GM15510 (cell line): ENCODE results near the gene NCDN.

Source experiments
- POLR2A ChIP-seq: IDR thresholded peaks from 3 replicates; pipeline ENCODE4 v1.6.1; 2011; ENCODE audit warnings: borderline replicate concordance; ENCODE audit not compliant: insufficient read length; ENCODE audit errors: extremely low read depth

NCDN gene

DNA sequence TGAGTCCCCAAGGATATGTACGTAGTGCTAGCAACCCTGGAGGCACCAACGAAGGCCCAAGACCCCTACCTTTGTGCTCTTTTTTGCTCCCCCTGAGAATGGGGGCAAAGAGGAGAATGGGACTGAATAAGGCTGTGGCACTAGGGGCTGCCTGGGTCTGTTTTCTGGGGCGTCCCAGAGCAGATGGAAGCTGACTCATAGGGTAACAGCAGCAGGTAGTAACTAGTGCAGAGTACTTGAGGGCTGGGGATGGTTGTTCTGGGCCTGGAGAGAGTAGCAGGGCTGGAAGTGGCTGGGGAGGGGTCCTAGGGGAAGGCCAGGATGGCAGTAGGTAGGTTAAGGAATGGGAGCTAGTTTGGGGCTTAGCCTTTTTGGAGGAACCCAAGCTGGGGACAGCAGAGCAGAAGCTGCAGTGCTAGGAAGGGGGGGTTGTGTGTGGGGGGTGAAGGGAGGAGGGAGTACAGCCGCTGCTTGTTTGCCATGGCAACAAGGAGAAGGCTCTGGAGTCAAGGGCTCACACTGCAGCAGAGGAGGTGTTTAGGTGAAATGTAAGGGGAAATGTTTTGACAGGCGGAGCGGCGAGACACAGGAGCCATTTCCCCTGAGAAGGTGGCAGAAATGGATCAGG, 1.8 kb downstream of the NCDN start:
- no peak for TF ChIP-seq POLR2A

DNA sequence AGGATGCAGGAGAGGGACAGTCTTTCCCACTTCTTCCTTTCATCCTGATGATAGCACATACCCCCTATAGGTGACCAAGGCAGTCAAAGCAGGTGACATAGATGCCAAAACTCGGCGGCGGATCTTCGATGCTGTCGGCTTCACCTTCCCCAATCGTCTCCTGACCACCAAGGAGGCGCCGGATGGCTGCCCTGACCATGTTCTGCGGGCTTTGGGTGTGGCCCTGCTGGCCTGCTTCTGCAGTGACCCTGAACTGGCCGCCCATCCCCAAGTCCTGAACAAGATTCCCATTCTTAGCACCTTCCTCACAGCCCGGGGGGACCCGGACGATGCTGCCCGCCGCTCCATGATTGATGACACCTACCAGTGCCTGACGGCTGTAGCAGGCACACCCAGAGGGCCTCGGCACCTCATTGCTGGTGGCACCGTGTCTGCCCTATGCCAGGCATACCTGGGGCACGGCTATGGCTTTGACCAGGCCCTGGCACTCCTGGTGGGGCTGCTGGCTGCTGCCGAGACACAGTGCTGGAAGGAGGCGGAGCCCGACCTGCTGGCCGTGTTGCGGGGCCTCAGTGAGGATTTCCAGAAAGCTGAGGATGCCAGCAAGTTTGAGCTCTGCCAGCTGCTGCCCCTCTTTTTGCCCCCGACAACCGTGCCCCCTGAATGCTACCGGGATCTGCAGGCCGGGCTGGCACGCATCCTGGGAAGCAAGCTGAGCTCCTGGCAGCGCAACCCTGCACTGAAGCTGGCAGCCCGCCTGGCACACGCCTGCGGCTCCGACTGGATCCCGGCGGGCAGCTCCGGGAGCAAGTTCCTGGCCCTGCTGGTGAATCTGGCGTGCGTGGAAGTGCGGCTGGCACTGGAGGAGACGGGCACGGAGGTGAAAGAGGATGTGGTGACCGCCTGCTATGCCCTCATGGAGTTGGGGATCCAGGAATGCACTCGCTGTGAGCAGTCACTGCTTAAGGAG, 2.9 kb downstream of the NCDN start:
- TF ChIP-seq POLR2A, result no peak

DNA sequence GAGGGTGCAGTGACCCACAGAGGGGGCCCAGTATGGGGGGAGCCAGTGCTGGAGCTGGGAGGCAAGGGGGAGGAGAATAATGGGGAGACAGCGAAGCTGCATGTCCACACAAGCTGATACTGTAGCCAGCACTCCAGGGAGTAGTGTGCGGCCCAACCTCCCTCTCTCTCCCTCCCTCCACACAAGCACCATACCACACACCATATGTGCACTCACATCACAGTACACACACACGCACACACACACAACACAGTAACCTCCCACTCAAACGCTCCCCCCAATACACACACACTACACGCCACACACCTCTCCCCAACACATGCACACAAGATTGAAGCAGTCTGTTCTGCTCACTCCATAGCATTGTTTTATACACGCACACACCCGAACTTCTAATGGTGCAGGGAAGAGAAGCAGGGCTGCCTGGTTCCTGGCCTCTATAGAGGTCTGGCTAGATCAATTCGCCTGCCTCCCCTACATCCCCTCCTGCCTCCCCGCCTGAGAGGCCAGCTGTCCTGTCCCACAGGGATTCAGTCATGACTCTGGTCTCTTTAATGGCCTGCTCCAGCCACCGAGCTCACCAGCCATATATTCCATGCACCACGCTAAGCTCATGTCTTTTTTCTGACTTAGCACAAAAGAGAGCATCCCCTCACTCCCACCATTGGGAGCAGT, 3.8 kb downstream of the NCDN start:
- no peak for TF ChIP-seq POLR2A

DNA sequence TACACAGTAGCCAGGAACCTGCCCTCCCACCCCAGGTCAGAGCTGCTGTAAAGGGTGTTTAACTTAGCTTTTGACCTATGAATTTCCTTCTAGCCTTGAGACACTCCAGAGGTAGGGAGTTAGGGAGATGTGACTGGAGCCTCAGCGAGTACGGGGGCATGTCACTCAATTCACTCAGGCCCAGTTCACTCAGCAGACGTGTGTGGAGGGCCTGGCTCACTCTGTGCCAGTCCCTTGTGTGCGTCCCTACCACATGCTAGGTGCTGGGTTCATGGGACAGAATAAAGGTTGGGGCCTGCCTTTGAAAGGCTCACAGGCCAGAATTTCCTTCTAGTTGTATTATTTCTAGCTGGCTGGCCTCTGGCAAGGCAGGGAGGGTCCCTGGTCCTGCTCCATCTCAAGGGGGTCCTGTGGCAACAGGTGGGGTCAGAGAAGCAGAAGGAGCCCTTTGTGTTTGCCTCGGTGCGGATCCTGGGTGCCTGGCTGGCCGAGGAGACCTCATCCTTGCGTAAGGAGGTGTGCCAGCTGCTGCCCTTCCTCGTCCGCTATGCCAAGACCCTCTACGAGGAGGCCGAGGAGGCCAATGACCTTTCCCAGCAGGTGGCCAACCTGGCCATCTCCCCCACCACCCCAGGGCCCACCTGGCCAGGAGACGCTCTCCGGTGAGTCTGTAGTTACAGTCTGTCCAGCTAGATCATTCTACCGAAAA, 4.5 kb downstream of the NCDN start:
- no peak for TF ChIP-seq POLR2A

DNA sequence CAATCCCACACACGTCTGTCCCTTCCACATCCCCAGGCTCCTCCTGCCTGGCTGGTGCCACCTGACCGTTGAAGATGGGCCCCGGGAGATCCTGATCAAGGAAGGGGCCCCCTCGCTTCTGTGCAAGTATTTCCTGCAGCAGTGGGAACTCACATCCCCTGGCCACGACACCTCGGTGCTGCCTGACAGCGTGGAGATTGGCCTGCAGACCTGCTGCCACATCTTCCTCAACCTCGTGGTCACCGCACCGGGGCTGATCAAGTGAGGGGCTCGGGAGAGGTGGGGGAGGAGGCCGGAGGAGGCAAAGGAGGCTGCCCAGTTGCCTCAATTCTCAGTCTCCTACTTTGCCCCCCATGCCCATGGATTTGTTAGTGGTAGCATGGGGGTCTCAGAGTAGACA, 5.6 kb downstream of the NCDN start:
- no peak for TF ChIP-seq POLR2A

DNA sequence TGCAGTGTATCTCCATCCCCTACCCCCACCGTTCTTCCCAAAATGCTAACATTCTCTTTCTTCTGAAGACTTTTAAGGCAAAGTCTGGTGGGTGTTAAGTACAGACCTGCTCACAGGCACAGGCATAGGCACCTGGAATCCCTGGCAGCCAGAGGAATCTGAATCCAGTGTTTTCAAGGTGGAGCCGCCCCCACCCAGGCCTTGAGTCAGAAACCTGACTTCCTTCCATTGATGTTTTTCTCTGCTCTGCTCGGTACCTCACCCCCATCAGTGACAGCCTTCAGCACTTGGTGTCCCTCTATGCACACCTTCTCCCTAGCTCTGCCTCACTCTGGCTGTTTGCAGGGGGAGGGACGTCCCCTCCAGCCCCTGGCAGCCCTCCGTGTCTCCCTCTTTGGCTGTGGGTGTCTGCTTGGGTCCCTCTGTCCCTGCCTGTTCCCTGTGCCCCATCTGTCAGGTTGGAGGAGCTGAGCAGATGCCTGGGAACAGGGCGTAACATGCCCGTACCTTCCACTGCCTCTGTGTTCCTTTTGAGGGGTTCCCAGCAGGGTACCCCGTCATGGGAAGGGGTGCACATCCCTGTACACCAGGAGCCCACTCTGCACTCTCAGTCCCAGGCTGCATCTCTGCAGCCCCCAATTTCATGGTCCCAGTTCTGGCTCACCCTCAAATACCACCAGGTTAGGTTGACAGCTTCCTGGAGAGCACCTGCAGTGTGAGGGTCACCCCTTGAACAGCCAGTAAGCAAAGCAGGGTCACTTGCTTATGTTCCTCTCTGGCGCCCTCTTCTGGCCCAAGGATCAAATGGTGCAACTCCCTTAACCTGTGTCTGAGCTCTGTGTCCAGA, 6.7 kb downstream of the NCDN start:
- TF ChIP-seq POLR2A, result no peak

DNA sequence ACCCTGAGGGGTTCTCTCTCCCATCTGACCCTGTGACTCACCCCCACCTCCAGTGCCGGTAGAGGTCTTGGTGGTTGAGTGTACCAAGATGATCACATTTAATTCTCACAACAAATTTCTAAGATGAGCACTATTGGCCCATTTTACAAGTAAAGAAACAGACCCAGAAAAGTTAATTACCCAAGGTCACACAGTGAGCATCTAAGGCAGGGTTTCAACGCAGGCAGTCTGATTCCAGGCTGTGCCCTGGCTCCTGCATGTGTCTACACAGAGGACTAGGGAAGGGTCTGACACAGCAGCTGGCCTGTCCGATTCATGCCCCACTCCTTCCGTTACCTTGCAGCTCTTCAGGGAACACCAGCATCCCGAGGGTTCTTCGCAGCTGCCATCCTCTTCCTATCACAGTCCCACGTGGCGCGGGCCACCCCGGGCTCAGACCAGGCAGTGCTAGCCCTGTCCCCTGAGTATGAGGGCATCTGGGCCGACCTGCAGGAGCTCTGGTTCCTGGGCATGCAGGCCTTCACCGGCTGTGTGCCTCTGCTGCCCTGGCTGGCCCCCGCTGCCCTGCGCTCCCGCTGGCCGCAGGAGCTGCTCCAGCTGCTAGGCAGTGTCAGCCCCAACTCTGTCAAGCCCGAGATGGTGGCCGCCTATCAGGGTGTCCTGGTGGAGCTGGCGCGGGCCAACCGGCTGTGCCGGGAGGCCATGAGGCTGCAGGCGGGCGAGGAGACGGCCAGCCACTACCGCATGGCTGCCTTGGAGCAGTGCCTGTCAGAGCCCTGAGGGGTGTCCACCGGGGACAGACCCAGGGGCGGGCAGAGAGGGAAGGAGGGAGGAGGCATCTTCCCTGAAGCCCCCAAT, 7.5 kb downstream of the NCDN start:
- TF ChIP-seq POLR2A, result no peak

DNA sequence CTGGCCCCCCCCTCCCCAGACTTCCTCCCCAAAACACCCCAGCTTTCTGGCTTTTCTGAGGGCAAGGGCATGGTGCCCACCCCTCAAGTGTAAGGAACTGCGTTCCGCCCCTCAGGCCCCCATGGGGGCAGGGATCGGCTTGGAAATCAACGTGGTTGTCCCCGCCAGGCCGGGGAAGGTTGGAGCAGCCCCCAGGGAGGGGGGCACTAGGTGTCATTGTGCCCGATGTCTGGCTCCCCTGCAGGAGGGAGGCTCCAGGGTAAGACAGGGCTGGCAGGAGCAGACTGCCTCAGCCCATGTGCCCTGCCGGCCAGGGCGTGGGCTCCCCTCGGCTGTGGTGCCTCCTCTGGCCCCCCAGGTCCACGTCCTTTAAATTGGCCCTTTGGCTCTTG, 8.1 kb downstream of the NCDN start:
- no peak for TF ChIP-seq POLR2A

DNA sequence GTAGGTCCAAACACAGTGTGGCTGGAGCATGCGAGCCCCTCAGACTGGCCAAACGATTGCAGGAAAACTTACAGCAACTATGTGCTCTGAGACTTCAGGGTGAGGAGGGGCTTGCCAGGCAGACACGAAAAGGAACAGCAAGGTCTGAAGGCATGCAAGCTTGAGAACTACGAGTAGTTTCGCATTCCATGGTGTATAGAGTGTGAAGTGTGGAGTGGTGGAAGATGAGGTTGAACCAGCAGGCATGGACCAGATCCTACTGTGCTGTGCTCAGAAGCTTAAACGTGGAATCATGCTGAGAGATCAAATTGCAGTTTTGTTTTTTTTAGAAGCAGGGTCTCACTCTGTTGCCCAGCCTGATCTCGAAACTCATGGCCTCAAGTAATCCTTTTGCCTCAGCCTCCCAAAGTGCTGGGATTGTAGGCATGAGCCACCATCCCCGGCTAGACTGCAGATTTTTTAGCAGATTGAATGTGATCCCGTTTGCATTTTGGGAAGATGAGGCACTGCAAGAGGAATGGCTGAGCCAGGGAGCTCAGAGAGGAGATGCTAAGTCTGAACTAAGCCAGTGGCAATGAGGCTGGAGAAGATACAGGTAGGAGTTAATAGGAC, 10.5 kb downstream of the NCDN start:
- no peak for TF ChIP-seq POLR2A

DNA sequence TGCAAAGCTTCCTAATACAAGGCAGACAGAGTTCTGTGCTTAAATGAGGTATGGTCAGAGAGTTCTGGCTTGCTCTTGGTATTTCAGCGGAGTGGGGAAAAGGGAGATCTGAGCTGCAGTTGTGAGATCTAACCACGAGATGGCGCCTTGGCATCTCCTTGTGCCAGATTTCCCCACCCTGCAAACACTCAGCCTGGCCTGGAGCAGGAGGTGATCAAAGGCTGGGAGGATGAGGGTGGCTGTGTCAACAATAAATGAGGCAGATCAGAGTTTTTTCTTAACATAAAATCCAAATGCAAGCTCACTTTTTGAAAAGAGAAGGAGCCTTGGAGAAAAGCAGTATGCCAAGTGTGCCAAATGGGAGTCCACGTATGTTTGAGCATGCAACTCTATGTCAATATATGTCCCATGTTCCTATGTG, 11.4 kb downstream of the NCDN start:
- TF ChIP-seq POLR2A, result no peak

DNA sequence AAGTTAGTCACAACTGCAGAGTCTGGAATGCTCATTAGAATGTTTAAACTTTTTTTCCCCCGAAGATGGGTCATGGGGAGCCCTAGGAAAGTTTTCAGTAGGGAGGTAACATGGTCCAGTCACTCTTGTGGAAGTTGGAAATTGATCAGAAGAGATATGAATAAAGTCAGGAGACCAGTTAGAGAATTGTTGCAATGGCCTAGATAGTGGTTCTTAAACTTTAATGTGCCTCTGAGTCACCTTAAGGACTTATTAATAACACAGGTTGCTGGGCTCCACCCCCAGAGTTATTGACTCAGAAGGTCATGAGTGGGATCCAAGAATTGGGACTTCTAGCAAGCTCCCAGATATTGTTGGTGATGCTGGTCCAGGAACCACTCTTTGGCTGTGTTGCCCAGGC, 12.3 kb downstream of the NCDN start:
- TF ChIP-seq POLR2A, result no peak

DNA sequence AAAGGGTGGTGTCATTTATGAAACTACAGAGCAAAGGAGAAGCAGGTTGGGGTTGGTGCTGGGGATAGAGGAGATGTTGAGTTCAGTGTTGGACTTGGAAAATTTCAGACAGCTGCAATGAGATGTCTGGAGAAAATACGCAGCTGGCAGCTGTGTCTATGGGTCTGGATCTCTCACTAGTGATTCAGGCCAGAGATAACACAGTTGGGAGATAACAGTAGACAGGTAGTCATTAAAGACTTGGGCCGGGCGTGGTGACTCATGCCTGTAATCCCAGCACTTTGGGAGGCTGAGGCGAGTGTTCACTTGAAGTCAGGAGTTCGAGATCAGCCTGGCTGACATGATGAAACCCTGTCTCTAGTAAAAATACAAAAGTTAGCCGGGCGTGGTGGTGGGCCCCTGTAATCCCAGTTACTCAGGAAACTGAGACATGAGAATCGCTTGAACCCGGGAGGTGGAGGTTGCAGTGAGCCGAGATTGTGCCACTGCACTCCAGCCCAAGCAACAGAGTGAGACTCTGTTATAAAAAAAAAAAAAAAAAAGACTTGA, 13.1 kb downstream of the NCDN start:
- no peak for TF ChIP-seq POLR2A
